Ramos (cell line): ENCODE results near the gene ITGB1BP2.
"Not testable (repeated sequence)": the region's sequence is repeated elsewhere in the genome, so short reads cannot be mapped to it uniquely, and the experiment has no call there.

Experiments used
- in situ Hi-C: fragments of 300-500 bp; cut with MboI; formaldehyde crosslinking; loops from one replicate; pipeline ENCODE4 v1.14.3; 2022; ENCODE audit warnings: low sequenced_read_pairs; ENCODE audit not compliant: unreplicated experiment

ITGB1BP2 gene

GRCh38 chrX:71300495-71300894, 1.1 kb upstream of the ITGB1BP2 start:
- in situ Hi-C loops = not testable (repeated sequence)

GRCh38 chrX:71302461-71303213, 1.1 kb downstream of the ITGB1BP2 start:
- in situ Hi-C loops = no loop called here

- in situ Hi-C loops = no loop called here
These were observed 3.0 kb downstream of the ITGB1BP2 start for GRCh38 chrX:71304561-71304960.

GRCh38 chrX:71315917-71316316, 14.4 kb downstream of the ITGB1BP2 start:
- in situ Hi-C loops = no loop called here

GRCh38 chrX:71316959-71317358, 15.4 kb downstream of the ITGB1BP2 start:
- in situ Hi-C loops = not testable (repeated sequence)

- in situ Hi-C loops = no loop called here
These were observed 18.6 kb downstream of the ITGB1BP2 start for GRCh38 chrX:71320126-71320525.

- in situ Hi-C loops = no loop called here
These were observed 20.2 kb downstream of the ITGB1BP2 start for GRCh38 chrX:71321731-71322130.

- in situ Hi-C loops = not testable (repeated sequence)
These were observed 22.9 kb downstream of the ITGB1BP2 start for GRCh38 chrX:71324452-71324851.

- in situ Hi-C loops = no loop called here
These were observed 24.8 kb downstream of the ITGB1BP2 start for GRCh38 chrX:71326394-71326793.

GRCh38 chrX:71349151-71349665, 47.7 kb downstream of the ITGB1BP2 start:
- in situ Hi-C loops = not testable (repeated sequence)

GRCh38 chrX:71349867-71350266, 48.3 kb downstream of the ITGB1BP2 start:
- in situ Hi-C loops = not testable (repeated sequence)

- in situ Hi-C loops = not testable (repeated sequence)
These were observed 50.9 kb downstream of the ITGB1BP2 start for GRCh38 chrX:71352439-71352838.
